CD4-positive, alpha-beta T cell treated with Interleukin-15 for 1 hour (primary cell): ENCODE measurements around the gene NUP210.
"Not testable (repeated sequence)": the region's sequence is repeated elsewhere in the genome, so short reads cannot be mapped to it uniquely, and the experiment has no call there.

Experiments used
- DNase-seq: peaks from one replicate; pipeline ENCODE4 v3.0.0-alpha.2; 2020

NUP210 gene

DNA sequence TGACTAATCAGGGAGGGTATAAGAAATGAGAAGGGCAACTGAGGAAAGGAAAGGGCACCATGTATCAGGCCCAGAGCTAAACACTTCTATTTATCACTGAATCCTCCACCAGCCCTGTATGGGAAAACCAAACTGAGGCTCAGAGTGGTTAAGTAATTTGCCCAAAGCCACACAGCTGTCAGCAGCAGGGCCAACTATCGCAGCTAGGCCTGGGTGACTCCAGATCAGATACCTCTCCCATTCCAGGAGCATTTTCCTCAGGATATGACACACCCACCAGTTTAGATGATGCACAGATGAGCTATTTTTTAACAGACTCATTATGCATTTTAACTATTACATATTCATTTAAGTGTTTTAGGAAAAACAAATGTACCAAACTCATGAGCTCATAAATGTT lies 14.5 kb downstream of the NUP210 start:
- DNase-seq, result no peak

DNA sequence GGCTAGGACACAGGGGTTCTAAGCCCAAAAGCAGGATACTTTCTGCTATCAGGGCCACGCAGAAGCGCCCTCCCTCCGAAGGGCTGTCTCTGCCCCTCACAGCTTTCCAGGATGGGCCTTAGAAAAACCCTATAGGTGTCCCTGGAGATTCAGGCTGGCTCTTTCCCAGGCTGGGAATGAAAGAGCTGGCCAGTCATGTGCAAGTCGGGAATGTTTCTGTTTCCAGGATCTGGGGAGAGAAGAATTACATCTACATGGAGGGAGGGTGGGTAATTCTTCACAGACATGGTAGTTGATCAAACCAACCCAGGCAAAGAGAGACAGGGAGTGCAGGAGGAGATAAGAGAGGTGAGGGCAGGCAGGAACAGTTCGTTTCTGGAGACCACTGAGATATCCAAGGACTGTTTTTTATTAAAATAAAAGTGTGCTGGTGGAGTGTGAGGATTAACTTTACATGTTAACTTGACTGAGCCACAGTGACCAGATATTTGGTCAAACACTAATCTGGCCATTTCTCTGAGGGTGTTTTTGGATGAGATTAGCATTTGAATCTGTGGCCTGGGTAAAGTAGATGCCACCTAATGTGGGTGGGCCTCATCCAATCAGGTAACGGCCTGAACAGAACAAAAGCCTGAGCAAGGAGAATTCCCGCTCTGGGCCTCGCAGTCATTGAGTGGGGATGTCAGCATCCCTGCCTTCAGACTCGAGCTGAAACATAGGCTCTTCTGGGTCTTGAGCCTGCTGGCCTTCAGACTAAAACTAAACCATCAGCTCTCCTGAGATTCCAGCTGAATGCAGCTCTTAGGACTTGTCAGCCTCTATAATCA lies 15.3 kb downstream of the NUP210 start:
- DNase-seq, result no peak

DNA sequence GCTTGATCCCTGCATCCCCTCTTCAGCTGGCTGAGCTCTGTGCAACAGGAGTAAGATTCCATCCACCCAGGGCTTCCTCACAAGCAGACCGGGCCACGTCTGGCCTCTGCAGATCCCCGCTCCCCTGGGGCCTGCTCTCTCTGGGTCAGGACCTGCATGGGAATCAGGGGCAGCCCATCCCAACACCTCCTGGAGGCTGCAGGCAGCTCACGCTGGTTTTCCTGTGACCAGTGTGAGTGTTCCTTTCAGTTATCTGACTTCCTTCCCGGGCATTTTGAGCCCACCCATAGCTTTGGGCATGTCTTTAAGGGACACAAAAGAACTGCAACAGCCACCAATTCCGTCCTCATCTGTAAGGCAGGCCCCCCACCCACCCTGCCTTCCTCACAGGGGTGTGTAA lies 16.3 kb downstream of the NUP210 start:
- DNase-seq, result no peak

DNA sequence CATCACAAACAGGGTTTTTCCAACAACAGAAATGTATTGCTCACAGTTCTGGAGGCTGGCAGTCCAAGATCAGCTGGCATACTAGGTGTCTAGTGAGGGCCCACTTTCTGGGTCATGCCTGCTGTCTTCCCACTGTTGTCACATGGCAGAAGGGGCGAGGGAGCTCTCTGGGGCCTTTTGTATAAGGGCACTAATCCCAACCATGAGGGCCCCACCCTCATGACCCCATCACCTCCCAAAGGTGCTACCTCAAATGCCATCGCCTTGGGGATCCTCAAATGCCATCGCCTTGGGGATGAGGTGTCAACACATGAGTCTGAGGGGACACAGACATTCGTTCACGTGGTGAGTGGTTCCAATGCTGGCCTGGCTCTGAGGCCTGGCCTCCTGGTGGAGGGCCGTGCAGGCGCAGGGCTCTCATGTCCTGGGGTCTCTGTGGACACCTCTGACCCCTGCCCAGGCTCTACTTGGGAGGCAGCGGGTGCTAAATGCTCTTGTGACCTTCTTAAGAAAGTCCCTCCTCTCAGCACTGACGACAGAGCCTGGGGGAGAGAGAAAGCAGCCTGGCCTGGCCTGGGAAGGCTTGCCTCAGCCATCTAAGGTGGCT lies 16.8 kb downstream of the NUP210 start:
- no peak for DNase-seq

DNA sequence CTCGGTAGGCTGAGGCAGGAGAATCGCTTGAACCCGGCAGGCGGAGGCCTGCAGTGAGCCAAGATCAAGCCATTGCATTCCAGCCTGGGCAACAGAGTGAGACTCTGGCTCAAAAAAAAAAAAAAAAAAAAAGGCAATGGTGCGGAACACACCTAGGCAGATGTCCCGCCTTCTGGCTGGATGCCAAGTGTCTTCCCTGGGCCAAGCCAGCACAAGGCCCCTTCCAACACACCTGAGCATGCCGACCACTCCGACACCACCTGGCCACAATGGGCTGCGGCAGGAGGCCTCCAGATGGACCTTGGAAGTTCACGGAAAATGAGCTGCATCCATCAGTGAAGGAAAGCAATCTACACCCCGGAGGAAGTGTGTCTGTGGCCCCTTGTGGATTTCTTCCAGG lies 19.0 kb downstream of the NUP210 start:
- no peak for DNase-seq

DNA sequence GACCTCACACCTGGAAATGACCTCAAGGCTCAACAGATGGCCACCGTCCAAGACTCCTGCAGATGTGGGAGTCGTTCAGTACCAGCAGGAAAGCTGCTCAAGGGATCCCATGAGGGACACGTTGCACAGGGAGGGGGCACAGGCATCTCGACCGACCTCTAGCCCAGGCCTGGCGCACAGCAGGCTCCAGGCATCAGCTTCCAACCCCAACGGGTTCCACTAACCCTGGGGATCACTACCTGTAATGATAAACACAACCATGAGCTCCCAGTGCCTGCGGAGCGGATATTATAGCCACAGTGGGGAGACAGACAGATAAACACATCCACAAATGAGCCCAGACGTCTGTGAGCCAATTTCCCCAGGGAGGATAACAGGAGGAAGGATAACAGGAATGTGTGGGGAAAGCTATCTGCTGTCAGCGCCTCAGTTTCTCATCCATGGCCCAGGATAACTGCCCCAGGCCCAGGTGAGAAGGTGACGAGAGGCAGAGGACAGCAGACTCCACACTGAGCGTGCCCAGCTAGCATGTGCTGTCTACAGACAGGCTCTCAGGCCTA lies 19.9 kb downstream of the NUP210 start:
- no peak for DNase-seq

DNA sequence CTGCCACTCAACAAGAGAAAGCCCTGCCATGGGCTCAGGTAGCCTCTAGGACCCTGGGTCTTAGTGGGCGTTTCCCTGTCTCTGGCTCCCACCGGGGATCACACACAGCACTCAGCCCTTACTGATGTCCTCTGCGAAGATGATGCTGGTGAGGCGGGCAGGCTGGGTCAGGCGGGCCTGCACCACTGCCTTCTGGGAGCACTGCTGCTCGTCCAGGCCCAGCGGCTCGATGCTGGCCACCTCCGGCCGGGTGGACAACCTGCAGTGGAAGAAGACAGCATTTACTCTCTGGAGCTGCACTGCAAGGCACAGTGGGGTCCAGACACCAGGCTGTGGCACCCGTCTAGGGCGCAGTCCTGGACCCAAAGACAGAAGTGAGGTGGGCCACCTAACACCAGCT lies 20.5 kb downstream of the NUP210 start:
- DNase-seq, result no peak

DNA sequence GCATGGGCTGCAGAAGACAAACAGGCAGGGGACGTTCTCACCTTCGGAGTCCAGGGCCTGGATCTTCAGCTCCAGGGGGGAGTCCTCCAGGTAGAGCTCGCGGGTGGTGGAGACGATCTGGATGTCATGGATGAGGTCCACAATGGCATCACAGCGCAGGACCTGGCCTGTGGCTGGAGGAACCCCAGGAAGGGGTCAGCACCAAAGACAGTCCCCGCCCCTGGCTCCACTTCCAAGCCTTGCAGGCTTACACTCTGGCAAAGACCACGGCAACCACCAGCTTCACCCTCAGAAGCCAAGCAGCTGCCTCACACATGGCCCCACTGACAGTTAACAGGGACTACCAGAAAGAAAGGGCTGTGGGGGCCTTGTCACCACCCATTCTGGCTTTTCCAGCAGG lies 22.8 kb downstream of the NUP210 start:
- DNase-seq, result no peak

DNA sequence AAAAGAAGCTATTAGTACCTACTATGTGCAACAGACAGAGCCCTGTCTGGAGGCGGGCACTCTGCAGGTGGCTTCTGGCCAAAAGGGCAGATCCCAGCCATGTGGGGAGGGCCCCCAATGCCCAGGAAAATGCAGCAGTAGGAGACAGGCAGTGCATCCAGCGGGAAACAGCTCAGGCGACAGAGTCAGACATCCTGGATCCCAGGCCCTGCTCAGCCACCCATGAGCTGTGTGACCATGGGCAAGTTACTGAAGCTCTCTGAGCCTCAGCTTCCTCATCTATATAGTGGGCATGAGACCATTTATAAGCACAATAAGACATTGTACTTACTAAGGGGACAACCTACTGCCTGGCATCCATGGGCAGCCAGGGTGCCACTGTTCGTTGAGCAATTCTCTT lies 25.8 kb downstream of the NUP210 start:
- no peak for DNase-seq

DNA sequence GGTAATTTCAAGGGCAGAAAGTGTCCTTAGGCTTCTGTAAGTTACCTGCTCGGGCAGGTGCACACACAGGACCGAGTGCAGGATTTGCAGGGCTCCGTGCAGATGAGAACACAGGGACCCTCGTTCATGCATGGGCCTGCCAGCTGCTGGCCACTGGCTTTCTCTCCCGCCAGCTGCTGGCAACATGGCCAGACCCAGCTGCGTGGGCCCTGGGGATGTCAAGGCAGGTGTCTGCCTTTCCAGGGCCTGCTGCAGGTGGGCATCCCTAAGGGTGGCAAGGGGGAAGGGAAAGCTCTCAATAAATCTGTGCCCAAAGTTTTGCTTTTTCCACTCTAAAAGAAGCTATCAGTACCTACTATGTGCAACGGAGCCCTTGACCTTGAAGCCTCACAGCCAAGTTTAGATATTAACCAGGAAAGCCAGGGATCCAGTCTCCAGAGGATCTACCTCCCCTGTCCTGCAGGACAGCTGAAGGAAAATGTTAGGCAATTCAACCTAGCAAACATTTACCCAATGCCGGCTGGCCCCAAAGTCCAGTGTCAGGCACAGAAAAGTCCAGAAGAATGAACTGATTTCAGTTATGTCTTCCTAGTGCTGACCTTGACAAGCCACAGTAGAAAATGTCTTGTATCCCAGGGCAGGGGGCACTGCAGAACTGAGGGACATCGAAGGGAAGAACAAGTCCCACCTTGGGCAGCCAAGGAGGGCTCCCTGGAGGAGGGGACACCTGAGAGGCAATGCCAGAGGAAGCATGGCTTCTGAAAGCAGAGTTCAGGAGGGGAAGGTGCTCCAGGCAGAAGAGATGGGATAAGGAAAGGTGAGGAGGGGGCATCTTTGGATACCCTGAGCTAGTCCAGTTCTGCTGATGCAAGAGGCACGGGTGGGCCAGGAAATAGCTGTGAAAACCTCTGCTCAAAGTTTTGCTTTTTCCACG lies 26.4 kb downstream of the NUP210 start:
- DNase-seq, result no peak

DNA sequence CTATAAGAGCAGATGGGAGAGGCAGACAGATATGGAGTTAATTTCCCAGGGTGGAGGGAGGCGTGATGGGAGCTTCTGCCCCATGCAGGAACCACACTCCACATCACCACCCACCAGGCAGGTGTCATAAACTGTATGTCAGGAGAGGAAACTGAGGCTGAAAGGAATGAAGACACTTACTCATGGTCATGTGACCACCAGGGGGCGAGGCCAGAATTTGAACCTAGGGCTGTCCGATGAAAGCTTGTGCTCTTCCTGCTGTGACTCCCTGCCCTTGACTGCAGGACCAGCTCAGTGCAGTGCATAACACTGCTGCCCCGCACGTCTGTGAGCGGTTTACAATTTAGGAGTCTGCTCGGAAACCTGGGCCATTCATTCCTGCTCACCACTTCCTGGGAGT lies 28.8 kb downstream of the NUP210 start:
- DNase-seq, result no peak

DNA sequence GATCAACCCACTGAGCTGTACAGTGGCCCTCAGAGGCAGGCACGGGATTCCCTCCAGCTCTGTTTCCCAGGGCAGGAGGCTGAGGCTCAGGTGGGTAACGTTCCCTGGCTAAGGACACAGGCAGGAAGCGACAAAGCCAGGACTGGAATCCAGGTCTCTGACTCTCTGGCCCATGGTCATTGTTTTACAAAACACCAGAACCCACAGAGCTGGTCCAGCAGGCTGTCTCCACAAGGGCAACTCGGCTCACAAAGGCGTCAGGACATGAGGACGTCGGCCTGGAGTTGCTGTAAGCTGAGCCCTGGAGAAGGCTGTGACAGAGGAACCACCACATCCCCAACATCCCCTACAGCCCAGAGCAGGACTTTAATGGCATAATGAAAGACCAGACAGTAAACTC lies 30.7 kb downstream of the NUP210 start:
- no peak for DNase-seq

DNA sequence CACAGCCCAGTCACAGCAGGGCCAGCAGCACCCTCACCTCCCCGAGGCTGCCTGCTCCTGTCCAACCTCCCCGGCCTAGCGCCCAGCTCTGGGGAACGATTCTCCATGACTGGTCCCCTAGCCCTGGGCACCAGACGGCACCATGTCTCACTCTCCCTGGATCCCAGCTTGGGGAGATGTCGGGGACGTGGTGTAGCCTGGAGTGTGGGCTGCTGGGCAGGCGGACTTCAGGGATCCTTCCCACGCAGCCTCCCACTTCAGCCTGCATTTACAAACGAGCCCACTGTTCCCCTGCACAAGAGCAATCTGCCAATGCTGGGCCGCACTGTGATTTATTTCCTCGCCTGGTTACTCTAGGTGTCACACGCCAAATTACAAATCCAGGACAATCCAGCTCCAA lies 31.3 kb downstream of the NUP210 start:
- no peak for DNase-seq

DNA sequence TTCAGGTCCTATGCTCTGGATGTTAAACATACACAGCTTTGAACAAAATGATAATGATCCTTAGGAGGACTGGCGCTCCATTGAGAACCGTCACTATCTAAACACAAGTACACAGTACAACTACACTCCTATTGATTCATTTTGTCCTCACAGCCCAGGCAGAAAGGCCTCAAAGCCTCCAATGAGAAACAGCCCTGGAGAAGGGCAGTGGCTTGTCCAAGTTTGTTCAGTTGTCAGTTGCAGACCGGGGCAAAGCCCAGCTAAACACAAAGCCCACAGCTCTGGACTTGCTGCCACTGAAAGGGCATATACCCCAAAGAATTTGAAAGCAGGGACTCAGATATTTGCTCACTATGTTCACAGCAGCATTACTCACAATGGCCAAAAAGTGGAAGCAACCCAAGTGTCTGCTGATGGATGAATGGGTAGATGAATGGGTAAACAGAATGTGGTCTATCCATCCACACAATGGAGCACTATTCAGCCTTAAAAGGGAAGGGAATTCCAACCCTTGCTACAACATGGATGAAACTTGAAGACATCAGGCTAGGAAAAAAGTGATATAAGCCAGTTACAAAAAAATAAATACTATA lies 34.7 kb downstream of the NUP210 start:
- DNase-seq, result no peak

DNA sequence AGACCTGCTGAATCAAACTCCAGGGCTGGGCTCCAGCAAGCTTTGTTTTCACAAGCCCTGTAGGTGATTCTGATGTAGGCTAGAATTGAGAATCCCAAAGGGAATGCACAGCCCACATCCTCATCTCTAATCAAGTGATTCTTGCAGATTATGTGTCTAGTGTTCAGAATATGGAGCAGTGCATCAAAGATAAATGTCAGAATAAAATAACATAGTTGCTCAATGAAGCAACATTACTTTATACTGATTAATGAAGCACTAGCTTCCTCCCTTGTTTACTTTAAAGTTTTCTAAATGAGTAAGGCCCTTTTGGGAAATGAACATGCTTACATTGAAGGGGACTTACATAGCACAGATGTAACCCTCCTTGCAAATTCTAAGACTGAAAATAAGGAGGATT lies 39.2 kb downstream of the NUP210 start:
- DNase-seq, result no peak

DNA sequence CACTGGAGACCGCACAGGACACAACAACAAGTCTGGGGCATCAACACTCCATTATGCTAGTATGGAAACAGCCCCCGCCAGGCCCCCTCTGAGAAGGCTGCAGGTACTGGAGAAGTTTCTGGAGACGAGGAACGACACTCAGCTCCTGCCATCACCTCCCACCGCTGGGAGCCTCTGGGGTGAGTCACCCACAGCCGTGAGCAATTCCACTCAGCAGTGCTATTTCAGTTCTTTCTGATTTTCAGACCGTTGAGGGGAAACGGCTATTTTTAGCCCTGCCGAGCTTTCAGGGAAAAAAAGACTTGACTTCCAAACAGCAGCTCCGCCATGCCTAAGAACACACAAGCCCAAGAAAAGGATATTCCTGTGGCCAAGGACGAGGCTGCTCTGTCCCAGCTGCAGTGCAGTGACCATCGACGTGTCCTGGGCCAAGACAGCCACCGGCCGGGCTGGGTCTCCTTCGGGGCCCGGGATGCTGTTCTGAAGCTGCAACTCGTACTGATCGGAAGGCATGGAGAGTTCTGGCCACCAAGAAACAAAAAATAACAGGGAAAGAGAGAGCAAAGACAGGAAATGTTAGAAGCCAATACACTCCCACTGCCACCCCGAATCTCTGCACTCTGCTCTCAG lies 40.8 kb downstream of the NUP210 start:
- DNase-seq, result no peak

DNA sequence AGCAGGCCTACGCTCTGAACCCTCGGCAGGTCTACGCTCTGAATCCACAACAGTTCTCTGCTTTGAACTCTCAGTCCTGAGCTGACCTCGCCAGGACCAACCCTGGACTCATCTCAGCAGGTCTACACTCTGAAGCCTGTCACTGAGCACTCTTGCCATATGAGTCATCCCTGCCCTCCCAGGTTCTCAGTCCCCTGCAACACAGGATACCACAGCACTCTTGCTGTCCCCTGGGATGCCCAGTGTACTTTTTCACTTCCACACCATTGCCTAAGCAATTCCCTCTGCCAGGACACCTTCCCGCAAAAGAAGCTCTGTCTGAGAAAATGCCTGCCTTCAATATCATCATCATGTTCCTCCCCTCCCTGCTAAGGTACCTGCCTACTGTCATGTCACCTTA lies 42.0 kb downstream of the NUP210 start:
- DNase-seq, result no peak

DNA sequence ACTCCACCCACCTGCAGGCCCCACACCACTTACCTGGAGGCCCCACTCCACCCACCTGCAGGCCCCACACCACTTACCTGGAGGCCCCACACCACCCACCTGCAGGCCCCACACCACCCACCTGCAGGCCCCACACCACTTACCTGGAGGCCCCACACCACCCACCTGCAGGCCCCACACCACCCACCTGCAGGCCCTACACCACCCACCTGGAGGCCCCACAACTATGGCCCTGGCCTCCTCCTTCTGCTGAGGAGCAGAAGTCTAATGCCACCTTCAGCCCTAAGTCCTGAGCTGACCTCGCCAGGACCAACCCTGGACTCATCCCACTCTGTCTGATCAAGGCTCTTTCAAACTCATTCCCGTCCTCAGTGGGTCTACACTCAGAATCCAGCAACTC lies 42.4 kb downstream of the NUP210 start:
- DNase-seq, result not testable (repeated sequence)

DNA sequence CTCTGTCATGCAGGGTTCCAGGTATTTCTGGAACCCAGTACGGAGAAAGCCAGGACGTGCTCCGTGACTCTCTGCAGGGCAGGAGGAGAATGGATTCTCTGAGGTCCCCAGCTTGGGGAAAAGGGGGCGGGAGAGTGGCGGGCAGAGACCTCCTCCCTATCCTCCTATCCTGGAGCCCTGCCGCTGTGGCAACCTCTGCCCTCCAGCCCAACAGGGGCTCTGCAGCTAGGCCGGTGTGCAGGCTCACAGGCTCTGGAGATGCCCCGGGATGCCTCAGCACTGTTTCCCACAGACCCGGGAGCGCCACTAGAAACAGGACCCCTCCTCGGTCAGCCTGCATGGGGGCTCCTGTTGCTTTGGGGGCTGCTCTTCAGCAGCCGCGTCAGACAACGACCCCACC lies 43.1 kb downstream of the NUP210 start:
- DNase-seq, result no peak

DNA sequence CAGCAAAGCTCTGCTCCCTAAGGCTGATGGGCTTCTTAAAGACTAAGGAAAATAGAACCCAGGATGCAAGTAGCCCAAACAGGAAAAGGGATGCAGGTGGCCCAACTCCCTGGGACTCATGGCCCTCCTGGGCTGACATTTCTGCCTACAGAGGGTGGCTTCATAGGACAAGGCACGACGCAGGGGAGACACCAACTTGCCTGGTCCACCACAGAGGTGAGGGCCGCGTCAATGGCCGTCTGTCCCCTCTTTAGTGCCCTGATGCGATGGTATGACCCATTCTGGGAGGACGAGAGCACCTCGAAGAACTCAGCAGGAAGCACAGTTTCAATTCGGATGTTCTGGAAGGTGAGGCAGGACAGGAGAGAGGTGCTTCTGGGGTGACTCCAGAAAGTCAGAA lies 44.0 kb downstream of the NUP210 start:
- DNase-seq, result no peak

DNA sequence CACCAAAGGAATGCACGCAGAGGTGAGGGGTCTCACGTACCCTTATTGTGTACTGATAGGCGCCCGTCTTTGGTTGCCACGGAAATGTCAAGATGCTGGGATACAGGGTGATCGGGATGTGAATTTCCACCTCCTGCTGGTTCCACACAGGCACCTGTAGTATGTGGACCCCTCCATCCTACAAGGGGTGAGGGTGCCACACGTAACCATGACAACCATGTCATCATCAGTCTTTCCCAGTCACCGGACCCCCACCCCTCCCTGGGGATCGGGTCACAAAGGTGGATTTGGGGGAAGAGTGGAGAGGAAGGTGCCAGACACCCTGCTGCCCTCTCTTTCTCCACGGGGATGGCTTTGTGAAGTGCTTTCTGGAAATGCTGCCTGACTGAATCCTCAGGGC lies 44.7 kb downstream of the NUP210 start:
- no peak for DNase-seq

DNA sequence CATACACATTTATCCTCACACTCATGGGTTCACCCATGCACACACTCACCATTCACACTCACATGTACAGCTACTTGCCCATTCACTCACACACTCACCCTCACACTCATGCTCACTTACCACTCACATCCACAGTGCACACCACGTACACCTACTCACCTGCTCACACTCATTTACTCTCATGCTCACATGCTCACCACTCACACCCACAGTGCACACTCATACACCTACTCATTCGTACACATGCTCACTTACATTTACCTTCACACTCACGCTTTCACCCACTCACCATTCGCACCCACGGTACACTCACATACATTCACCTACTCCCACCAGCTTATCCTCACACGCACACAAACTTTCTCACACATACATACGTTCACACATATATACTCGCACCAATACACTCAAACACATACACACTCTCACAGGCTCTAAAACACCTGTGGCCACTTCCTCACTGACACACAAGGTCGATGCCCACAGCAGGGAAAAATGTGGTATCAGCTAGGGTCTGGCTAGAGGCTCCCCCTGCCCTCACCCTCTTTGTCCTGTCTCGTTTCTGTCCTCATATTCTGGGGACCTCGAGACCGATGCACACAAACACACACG lies 46.0 kb downstream of the NUP210 start:
- DNase-seq, result no peak
